Activated T-helper 2 cell treated with anti-CD3 and anti-CD28 coated beads, Interferon-gamma antibody, Interleukin-2, Interleukin-4, amounts not matched to agents 10 μg/mL and 5 μg/mL and 100 μg/mL, durations not matched to agents 14 hours and 24 hours and 36 hours (primary cell): Measurements from ENCODE around the gene MEX3D. TPM values are rescaled to one million over a fixed set of nuclear protein-coding genes. Genes with fewer than 3 reads are reported as not detected.

Experiments
- DNase-seq: peaks from one replicate; pipeline ENCODE4 v3.0.0; 2021; ENCODE audit warnings: low spot score
- H3K27ac Mint-ChIP-seq: one replicate; pipeline ENCODE4 v1.8.0; 2021; ENCODE audit warnings: mixed read lengths
- H3K27me3 Mint-ChIP-seq: one replicate; pipeline ENCODE4 v1.8.0; 2021; ENCODE audit warnings: low read depth, mixed read lengths
- H3K36me3 Mint-ChIP-seq: one replicate; pipeline ENCODE4 v1.8.0; 2021; ENCODE audit warnings: low read depth, mixed read lengths
- H3K4me1 Mint-ChIP-seq: one replicate; pipeline ENCODE4 v1.8.0; 2021; ENCODE audit warnings: low read depth, mixed read lengths
- H3K4me3 Mint-ChIP-seq: one replicate; pipeline ENCODE4 v1.8.0; 2021; ENCODE audit warnings: low read depth, mild to moderate bottlenecking, moderate library complexity, mixed read lengths
- H3K9me3 Mint-ChIP-seq: one replicate; pipeline ENCODE4 v1.8.0; 2021; ENCODE audit warnings: mixed read lengths
- intact Hi-C: fragments of 100-400 bp; cut with micrococcal nuclease; formaldehyde crosslinking; loops from one replicate; pipeline ENCODE4 v1.15.1; 2023
- total RNA-seq: library from RNA; stranded (reverse); gene quantifications from 2 replicates; pipeline ENCODE4 v1.2.3, GENCODE V29; 2022

The MEX3D gene
- total RNA-seq, 1 donor from 2014 or later: 15.4 TPM

DNA sequence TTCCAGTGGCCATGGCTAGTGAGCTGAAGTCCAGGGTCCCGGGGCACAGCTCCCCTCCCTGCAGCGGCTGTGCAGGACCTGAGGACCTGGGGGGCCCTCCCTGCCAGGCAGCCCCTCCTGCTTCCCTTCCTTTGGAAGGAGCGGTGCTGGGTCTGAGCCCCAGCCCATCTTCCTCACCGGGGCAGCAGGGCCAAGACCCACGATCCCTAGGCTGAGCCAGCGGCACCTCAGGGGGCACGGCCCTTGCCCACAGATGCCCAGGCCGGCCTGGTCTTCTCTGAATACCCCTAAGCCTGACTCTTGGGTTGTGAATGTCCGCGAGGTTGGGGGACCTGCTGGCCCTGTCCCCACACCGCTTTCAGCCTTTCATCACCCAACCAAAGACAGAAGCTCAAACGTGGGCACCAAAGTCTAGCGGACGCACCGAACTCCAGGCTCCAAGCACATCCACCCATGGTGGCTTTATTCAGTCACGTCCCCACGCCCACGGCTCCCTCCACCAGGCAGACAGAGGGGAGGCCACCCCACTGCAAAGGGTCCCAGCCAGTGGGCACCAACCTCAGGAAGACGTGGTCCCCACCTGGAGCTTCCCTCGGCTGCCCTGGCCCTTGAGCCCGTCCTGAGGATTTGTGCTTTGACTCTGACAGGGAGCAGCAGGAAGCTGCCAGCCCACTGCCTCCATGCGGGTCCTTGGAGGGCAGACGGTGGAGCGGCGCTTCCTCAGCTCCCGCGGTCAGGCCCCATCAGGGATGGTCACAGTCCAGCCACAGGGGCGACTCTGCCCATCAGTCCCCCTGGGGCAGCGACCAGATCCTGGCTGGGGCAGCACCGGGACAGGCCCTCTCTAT lies 8.3 kb upstream of the MEX3D start:
- DNase-seq: no peak
- peaks cover 28% of the 10 kb centered on the region for H3K36me3 Mint-ChIP-seq
- H3K27ac Mint-ChIP-seq: no peak overlapping the region
- H3K9me3 Mint-ChIP-seq: no peaks in the 10 kb centered on the region
- no peaks in the 10 kb centered on the region for H3K4me1 Mint-ChIP-seq
- no peak overlapping the region for H3K4me3 Mint-ChIP-seq
- H3K27me3 Mint-ChIP-seq: no peaks in the 10 kb centered on the region
- intact Hi-C loops: no loop called here

DNA sequence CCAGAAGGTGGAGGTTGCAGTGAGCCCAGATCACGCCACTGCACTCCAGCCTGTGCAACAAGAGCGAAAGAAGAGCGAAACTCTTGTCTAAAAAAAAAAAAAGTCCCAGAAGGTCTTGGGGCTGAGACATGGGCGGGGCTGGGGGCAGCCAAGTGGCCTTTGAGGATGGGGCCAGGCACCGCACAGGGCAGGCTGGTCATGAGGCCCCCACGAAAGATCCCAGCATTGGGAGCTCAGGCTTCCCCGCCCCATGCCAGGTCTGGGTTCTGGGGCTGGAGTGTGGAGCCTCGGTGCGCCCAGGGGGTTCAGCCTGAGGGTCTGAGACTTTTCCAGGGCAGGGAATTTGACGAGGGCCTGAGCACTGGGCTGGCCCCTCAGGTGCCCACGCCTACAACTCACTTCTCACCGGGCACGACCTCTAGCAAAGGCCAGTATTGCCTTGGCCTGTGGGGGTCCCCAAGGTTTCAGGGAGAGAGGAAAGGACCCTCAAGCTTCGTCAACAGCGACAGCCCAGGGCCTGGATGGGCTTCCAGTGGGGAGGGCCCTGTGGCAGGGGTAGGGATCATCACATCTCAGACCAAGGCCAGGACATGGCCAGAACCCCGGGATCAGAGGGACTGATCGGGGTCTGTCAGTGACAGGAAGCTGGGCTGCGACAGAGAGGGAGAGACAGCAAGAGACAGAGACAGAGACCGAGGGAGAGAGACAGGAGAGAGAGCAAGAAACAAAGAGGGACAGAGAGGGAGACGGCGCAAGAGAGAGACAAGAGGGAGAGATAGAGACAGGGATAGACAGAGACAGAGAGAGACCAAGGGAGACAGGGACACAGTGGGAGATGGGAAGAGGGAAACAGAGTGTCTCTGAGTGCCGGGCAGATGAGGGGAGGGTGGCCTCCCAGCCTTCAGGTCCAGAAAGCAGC lies 7.5 kb upstream of the MEX3D start:
- Mint-ChIP-seq H3K4me1 (no peaks in the 10 kb centered on the region), H3K27ac (no peak overlapping the region), H3K4me3 (no peak overlapping the region), H3K27me3 (peaks cover 1% of the 10 kb centered on the region), H3K36me3 (peaks cover 19% of the 10 kb centered on the region), H3K9me3 (no peaks in the 10 kb centered on the region)
- intact Hi-C loops: no loop called here
- DNase-seq: no peak

DNA sequence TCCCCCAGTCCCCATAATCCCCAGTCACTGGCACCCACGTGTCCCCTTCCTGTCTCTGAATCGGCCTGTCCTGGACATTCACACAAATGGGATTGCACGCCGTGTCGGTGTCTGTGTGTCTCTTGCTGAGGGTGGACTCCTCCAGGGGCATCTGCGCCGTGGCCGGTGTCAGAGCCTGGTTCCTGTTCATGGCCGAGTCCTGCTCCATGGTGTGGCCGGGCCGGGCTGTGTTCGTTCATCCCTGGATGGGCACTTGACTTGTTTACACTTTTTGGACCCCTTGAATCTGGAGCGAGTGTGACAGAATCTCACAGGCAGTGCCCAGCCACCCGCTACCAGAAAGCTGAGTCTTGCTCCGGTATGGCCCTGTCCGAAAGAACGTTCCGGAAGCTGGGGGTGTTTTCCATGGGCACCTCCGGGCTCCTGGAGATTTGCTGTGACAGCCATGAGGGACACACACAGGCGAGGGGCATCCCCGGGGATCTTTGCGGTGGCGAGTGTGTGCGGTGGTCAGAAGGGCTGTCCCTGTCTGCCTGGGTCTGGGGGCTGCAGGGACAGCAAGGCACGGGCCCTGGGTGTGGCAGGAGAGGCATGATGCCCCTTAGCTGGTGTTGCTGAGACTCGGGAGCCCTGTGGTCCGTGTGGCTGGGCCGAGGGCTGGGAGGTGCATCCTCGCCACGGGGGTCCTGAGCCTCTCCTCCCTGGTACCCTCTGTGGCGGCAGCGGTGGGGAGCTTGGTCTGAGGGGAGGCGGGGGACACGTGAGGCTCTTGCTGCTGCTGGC lies 6.4 kb upstream of the MEX3D start:
- Mint-ChIP-seq H3K4me3 (no peak overlapping the region), H3K9me3 (no peaks in the 10 kb centered on the region), H3K27ac (no peak overlapping the region), H3K36me3 (peaks cover 10% of the 10 kb centered on the region), H3K4me1 (no peaks in the 10 kb centered on the region), H3K27me3 (peaks cover 12% of the 10 kb centered on the region)
- no peak for DNase-seq
- intact Hi-C loops: no loop called here

DNA sequence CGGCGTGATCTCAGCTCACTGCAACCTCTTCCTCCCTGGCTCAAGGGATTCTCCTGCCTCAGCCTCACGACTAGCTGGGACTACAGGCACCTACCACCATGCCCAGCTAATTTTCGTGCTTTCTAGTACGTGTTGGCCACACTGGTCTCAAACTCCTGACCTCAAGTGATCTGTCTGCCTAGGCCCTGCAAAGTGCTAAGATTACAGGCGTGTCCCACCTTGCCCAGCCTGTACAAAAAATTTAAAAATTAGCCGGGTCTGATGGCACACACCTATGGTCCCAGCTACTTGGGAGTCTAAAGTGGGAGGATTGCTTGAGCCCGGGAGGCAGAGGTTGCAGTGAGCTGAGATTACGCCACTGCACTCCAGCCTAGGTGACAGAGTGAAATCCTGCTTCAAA lies 4.7 kb upstream of the MEX3D start:
- Mint-ChIP-seq H3K4me1 (no peaks in the 10 kb centered on the region), H3K27ac (no peak overlapping the region), H3K27me3 (peaks cover 14% of the 10 kb centered on the region), H3K4me3 (no peak overlapping the region), H3K36me3 (peaks cover 4% of the 10 kb centered on the region), H3K9me3 (no peaks in the 10 kb centered on the region)
- no peak for DNase-seq
- intact Hi-C loops: no loop called here

DNA sequence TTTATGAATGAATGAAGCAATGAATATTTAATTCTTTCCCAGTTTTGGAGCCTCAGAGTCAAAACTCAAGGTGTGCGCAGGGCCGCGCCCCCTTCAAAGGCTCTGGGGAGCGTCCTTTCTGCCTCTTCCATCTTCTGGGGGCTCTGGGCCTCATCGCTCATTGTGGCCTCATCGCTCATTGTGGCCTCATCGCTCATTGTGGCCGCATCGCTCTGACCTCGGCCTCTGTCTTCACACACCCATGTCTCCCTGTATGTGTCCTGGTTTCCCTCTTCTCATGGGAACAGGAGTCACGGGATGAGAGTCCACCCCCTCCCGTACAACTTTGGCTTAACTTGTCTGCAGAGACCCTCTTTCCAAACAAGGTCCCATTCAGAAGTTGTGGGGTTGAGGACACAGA lies 3.2 kb upstream of the MEX3D start:
- Mint-ChIP-seq H3K4me3 (no peak overlapping the region), H3K27ac (no peak overlapping the region), H3K27me3 (peaks cover 14% of the 10 kb centered on the region), H3K9me3 (no peaks in the 10 kb centered on the region), H3K36me3 (peaks cover 4% of the 10 kb centered on the region), H3K4me1 (no peaks in the 10 kb centered on the region)
- no peak for DNase-seq
- intact Hi-C loops: no loop called here

DNA sequence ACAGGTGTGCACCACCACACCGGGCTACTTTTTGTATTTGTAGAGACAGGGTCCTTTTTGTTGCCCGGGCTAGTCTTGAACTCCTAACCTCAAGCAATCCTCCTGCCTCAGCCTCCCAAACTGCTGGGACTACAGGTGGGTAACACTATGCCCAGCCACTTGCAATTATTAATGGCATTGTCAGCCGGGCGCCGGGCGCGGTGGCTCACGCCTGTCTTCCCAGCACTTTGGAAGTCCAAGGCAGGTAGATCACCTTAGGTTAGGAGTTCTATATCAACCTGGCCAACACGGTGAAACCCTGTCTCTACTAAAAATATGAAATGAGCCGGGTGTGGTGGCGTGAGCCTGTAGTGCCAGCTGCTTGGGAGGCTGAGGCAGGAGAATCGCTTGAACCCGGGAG lies 2.7 kb upstream of the MEX3D start:
- Mint-ChIP-seq H3K4me3 (no peak overlapping the region), H3K36me3 (peaks cover 2% of the 10 kb centered on the region)
- no peak for DNase-seq

DNA sequence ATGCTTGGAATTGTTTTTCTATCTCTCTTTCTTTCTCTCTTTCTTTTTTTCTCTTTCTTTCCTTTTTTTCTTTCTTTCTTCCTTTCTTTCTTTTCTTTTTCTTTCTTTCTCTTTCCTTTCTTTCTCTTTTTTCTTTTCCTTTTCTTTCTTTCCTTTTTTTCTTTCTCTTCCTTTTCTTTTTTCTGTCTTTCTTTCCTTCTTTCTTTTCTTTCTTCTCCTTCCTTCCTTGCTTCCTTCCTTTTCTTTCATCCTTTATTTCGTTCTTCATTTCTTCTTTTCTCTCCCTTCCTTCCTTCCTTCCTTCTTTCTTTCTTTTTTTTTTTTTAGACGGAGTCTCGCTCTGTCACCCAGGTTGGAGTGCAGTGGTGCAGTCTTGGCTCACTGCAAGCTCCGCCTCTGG lies 1.9 kb upstream of the MEX3D start:
- Mint-ChIP-seq H3K9me3 (no peaks in the 10 kb centered on the region), H3K27ac (no peak overlapping the region), H3K4me1 (no peaks in the 10 kb centered on the region), H3K36me3 (no peaks in the 10 kb centered on the region), H3K4me3 (peak overlapping the region; percentile 19), H3K27me3 (peaks cover 14% of the 10 kb centered on the region)
- intact Hi-C loops: no loop called here
- DNase-seq: no peak

More for the DNA sequence above, 2.7 kb upstream of the MEX3D start:
- Mint-ChIP-seq H3K4me1 (no peaks in the 10 kb centered on the region), H3K27me3 (peaks cover 14% of the 10 kb centered on the region), H3K27ac (no peak overlapping the region), H3K9me3 (no peaks in the 10 kb centered on the region)
- intact Hi-C loops: no loop called here

DNA sequence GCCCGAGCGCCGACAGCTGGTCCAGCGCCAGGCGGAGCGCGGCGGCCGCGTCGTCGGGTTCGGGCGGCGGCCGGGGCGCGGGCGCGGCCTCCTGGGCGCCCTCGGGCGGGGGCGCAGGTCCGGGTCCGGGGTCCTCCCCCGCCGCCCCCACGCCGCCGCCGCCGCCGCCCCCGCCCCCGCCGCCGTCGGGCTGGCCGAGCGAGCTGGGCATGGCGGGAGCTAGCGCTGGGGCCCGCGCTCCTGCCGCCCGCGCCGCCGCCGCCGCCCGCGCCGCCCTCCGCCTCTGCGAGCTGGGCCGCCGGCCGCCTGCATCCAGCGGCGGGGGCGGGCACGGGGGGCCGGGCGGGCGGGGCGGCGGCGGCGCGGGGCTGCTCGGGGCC lies 287 bp downstream of the MEX3D start:
- intact Hi-C loops: no loop called here

DNA sequence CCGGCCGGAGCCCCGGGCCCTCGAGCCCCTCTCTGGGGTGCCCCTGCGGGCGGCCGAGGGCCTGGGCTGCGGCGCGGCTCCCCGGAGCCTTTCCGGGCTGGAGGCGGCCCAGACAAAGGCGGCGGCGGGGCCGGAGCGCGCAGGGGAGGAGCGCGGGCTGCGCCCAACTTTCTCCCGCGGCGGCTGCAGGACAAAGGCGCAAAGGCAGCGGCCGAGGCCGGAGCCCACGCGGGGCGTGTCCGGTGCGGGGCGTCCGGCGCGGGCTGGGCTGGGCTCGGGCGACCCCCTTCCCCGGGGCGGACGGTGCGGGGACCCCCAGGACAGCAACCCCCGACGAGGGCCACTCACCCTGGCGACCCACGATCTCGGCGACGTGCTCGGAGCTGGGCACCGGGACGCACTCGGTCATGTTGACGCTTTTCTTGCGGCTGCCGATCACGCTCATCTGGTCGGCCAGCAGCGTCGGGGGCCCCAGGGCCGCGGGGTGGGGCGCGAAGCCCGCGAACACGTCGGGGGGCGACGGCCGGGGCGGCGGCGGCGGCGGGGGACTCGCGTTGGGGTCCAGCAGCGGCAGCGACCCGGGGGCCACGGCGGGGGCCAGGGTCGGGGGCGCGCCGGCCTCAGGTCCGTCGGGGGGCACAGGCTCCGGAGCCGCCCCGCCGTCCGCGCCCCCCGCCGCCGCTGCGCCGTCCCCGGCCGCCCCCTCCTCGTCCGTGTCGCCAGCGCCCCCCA lies 843 bp downstream of the MEX3D start:
- Mint-ChIP-seq H3K4me3 (peak overlapping the region; percentile 37), H3K36me3 (no peaks in the 10 kb centered on the region), H3K27ac (no peak overlapping the region), H3K27me3 (peaks cover 14% of the 10 kb centered on the region), H3K9me3 (no peaks in the 10 kb centered on the region), H3K4me1 (no peaks in the 10 kb centered on the region)
- DNase-seq: no peak
- intact Hi-C loops: no loop called here

More for the DNA sequence above, 287 bp downstream of the MEX3D start:
- Mint-ChIP-seq H3K36me3 (no peaks in the 10 kb centered on the region), H3K27ac (no peak overlapping the region), H3K4me3 (no peak overlapping the region), H3K27me3 (peaks cover 14% of the 10 kb centered on the region), H3K4me1 (no peaks in the 10 kb centered on the region), H3K9me3 (no peaks in the 10 kb centered on the region)
- no peak for DNase-seq

DNA sequence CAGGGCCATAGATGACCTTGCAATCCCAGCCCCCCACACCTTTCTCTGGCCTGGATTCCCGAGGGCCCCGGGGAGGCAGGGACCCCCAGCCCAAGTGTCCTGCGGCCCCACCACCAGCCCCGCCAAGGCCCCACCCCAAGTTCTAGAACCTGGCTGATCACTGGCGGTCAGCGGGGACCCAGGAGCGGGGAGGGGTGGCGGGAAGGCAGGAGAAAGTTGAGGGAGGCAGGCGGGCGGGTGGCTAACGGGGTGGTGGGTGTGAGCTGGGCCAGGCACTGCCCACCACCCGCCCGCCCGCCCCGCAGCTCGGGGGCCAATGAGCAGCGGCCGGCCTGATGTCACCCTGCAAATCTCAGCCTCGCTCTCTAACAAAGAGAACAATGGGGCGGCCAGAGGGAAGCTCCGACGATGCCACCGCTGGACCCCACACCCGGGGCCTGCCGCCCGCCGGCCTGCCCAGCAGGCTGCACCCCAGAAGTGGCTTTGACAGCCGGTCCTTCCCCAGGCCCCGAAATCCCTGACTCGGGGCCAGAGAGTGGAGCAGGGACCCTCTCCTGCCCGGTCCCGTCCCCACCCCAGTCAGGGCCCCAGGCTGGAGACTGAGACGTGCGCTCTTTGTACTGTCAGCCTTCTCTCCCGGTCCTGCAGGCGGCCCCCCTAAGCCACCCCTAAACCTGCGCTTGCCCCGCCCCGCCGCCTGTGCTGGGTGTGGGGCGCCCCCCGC lies 1.6 kb downstream of the MEX3D start:
- Mint-ChIP-seq H3K4me3 (no peak overlapping the region), H3K36me3 (no peaks in the 10 kb centered on the region), H3K4me1 (no peaks in the 10 kb centered on the region), H3K27me3 (peaks cover 14% of the 10 kb centered on the region), H3K27ac (no peak overlapping the region), H3K9me3 (no peaks in the 10 kb centered on the region)
- intact Hi-C loops: no loop called here
- no peak for DNase-seq

DNA sequence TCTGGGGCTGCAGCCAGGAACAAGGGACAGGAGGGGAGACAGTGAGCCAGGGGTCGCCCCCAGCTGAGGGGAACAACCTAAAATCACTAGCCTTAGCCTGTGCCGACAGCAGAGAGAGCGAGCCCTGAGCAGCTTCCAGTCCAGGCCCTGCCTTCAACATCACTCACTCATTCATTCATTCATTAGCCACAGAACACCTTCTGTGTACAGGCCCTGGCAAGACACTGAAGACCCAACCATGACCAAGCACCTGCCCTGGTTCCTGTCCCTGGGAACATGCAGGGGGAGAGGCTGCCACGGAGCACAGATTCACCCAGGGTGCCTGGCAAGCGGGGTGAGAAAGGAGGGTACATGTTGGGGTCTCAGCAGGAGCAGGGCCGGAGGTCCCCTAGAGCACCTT lies 4.9 kb downstream of the MEX3D start:
- no peaks in the 10 kb centered on the region for H3K27me3 Mint-ChIP-seq
- no peak overlapping the region for H3K4me3 Mint-ChIP-seq
- H3K9me3 Mint-ChIP-seq: no peaks in the 10 kb centered on the region
- DNase-seq: no peak
- H3K4me1 Mint-ChIP-seq: no peaks in the 10 kb centered on the region
- no peak overlapping the region for H3K27ac Mint-ChIP-seq
- no peaks in the 10 kb centered on the region for H3K36me3 Mint-ChIP-seq
- intact Hi-C loops: no loop called here
